ENCODE data around the gene PODNL1.

DNA sequence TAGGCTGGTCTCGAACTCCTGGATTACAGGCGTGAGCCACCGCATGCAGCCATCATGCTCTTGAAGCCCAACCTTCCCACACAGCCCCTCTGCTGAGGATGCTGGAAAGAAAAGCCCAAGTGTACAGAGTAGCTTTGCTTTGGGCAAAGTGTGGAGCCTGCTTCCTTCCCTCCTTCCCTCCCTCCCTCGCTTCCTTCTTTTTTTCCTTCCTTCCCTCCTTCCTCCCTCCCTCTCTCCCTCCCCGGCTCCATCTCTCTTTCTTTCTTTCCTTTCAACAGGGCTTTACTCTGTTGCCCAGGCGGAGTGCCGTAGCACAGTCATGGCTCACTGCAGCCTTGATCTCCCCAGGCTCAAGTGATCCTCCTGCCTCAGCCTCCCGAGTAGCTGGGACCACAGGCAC is 29.5 kb downstream of the PODNL1 start:
- TF ChIP-seq, protein P1, sequence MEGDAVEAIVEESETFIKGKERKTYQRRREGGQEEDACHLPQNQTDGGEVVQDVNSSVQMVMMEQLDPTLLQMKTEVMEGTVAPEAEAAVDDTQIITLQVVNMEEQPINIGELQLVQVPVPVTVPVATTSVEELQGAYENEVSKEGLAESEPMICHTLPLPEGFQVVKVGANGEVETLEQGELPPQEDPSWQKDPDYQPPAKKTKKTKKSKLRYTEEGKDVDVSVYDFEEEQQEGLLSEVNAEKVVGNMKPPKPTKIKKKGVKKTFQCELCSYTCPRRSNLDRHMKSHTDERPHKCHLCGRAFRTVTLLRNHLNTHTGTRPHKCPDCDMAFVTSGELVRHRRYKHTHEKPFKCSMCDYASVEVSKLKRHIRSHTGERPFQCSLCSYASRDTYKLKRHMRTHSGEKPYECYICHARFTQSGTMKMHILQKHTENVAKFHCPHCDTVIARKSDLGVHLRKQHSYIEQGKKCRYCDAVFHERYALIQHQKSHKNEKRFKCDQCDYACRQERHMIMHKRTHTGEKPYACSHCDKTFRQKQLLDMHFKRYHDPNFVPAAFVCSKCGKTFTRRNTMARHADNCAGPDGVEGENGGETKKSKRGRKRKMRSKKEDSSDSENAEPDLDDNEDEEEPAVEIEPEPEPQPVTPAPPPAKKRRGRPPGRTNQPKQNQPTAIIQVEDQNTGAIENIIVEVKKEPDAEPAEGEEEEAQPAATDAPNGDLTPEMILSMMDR (IDR thresholded peaks at IDR 0.05 in 2 of 3, conservative IDR thresholded peaks at IDR 0.05 in 1 of 3; ENCODE audit: control insufficient read depth in 2 of 3, extremely low read depth in 1 of 3, insufficient read depth in 1 of 3, low read depth in 3 of 3, low read length in 3 of 3) = no peak
- TF ChIP-seq BMI1 (IDR thresholded peaks at IDR 0.05; ENCODE audit: borderline replicate concordance) (no peak), POLR2AphosphoS5 (IDR thresholded peaks at IDR 0.05; ENCODE audit: low read length) (no peak), POLR2A (IDR thresholded peaks at IDR 0.05; ENCODE audit: low read depth, low read length) (no peak)
- TF ChIP-seq, protein P2, sequence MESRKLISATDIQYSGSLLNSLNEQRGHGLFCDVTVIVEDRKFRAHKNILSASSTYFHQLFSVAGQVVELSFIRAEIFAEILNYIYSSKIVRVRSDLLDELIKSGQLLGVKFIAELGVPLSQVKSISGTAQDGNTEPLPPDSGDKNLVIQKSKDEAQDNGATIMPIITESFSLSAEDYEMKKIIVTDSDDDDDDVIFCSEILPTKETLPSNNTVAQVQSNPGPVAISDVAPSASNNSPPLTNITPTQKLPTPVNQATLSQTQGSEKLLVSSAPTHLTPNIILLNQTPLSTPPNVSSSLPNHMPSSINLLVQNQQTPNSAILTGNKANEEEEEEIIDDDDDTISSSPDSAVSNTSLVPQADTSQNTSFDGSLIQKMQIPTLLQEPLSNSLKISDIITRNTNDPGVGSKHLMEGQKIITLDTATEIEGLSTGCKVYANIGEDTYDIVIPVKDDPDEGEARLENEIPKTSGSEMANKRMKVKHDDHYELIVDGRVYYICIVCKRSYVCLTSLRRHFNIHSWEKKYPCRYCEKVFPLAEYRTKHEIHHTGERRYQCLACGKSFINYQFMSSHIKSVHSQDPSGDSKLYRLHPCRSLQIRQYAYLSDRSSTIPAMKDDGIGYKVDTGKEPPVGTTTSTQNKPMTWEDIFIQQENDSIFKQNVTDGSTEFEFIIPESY (IDR thresholded peaks at IDR 0.05) = no peak
- TF ChIP-seq, protein P3, sequence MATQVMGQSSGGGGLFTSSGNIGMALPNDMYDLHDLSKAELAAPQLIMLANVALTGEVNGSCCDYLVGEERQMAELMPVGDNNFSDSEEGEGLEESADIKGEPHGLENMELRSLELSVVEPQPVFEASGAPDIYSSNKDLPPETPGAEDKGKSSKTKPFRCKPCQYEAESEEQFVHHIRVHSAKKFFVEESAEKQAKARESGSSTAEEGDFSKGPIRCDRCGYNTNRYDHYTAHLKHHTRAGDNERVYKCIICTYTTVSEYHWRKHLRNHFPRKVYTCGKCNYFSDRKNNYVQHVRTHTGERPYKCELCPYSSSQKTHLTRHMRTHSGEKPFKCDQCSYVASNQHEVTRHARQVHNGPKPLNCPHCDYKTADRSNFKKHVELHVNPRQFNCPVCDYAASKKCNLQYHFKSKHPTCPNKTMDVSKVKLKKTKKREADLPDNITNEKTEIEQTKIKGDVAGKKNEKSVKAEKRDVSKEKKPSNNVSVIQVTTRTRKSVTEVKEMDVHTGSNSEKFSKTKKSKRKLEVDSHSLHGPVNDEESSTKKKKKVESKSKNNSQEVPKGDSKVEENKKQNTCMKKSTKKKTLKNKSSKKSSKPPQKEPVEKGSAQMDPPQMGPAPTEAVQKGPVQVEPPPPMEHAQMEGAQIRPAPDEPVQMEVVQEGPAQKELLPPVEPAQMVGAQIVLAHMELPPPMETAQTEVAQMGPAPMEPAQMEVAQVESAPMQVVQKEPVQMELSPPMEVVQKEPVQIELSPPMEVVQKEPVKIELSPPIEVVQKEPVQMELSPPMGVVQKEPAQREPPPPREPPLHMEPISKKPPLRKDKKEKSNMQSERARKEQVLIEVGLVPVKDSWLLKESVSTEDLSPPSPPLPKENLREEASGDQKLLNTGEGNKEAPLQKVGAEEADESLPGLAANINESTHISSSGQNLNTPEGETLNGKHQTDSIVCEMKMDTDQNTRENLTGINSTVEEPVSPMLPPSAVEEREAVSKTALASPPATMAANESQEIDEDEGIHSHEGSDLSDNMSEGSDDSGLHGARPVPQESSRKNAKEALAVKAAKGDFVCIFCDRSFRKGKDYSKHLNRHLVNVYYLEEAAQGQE (IDR thresholded peaks at IDR 0.05; ENCODE audit: low read depth, low read length) = no peak
- TF ChIP-seq, protein P4, sequence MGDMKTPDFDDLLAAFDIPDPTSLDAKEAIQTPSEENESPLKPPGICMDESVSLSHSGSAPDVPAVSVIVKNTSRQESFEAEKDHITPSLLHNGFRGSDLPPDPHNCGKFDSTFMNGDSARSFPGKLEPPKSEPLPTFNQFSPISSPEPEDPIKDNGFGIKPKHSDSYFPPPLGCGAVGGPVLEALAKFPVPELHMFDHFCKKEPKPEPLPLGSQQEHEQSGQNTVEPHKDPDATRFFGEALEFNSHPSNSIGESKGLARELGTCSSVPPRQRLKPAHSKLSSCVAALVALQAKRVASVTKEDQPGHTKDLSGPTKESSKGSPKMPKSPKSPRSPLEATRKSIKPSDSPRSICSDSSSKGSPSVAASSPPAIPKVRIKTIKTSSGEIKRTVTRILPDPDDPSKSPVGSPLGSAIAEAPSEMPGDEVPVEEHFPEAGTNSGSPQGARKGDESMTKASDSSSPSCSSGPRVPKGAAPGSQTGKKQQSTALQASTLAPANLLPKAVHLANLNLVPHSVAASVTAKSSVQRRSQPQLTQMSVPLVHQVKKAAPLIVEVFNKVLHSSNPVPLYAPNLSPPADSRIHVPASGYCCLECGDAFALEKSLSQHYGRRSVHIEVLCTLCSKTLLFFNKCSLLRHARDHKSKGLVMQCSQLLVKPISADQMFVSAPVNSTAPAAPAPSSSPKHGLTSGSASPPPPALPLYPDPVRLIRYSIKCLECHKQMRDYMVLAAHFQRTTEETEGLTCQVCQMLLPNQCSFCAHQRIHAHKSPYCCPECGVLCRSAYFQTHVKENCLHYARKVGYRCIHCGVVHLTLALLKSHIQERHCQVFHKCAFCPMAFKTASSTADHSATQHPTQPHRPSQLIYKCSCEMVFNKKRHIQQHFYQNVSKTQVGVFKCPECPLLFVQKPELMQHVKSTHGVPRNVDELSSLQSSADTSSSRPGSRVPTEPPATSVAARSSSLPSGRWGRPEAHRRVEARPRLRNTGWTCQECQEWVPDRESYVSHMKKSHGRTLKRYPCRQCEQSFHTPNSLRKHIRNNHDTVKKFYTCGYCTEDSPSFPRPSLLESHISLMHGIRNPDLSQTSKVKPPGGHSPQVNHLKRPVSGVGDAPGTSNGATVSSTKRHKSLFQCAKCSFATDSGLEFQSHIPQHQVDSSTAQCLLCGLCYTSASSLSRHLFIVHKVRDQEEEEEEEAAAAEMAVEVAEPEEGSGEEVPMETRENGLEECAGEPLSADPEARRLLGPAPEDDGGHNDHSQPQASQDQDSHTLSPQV (IDR thresholded peaks at IDR 0.05) = no peak
